Fibroblast of upper back skin (primary cell): ENCODE measurements around the gene KCNH6.

Experiments
- DNase-seq: peaks from one replicate; pipeline ENCODE4 v3.0.0-alpha.2; 2013

The KCNH6 gene

GRCh38 chr17:63514477-63514876 is 8.7 kb upstream of the KCNH6 start:
- no peak for DNase-seq

GRCh38 chr17:63514974-63515373 is 8.2 kb upstream of the KCNH6 start:
- no peak for DNase-seq

GRCh38 chr17:63515426-63515825 is 7.7 kb upstream of the KCNH6 start:
- no peak for DNase-seq

GRCh38 chr17:63516910-63517824 is 6.0 kb upstream of the KCNH6 start:
- peak; percentile 31 for DNase-seq

GRCh38 chr17:63517825-63518534 is 5.2 kb upstream of the KCNH6 start:
- DNase-seq = no peak

GRCh38 chr17:63519116-63519881 is 3.9 kb upstream of the KCNH6 start:
- DNase-seq = no peak

- DNase-seq = no peak
Observed at GRCh38 chr17:63519972-63520882, 2.9 kb upstream of the KCNH6 start.

GRCh38 chr17:63524051-63524450 is 893 bp downstream of the KCNH6 start:
- no peak for DNase-seq

- DNase-seq = no peak
Observed at GRCh38 chr17:63525190-63525946, 2.2 kb downstream of the KCNH6 start.

GRCh38 chr17:63526861-63527260 is 3.7 kb downstream of the KCNH6 start:
- DNase-seq = no peak

GRCh38 chr17:63528183-63528582 is 5.0 kb downstream of the KCNH6 start:
- DNase-seq = no peak

GRCh38 chr17:63529711-63530556 is 6.8 kb downstream of the KCNH6 start:
- DNase-seq = no peak

- no peak for DNase-seq
Observed at GRCh38 chr17:63530557-63531021, 7.4 kb downstream of the KCNH6 start.

- no peak for DNase-seq
Observed at GRCh38 chr17:63531022-63531965, 8.1 kb downstream of the KCNH6 start.

GRCh38 chr17:63533433-63534077 is 10.4 kb downstream of the KCNH6 start:
- no peak for DNase-seq

- no peak for DNase-seq
Observed at GRCh38 chr17:63534078-63534570, 11.0 kb downstream of the KCNH6 start.

- DNase-seq = no peak
Observed at GRCh38 chr17:63534816-63535455, 11.8 kb downstream of the KCNH6 start.

- no peak for DNase-seq
Observed at GRCh38 chr17:63535640-63536039, 12.5 kb downstream of the KCNH6 start.
